ENCODE results near the gene CCDC194. TPM values are rescaled to one million over a fixed set of nuclear protein-coding genes. Genes with fewer than 3 reads are reported as not detected.
A peak's percentile ranks its signal among the peaks of the same experiment; 100 is the strongest.

The CCDC194 gene, protein sequence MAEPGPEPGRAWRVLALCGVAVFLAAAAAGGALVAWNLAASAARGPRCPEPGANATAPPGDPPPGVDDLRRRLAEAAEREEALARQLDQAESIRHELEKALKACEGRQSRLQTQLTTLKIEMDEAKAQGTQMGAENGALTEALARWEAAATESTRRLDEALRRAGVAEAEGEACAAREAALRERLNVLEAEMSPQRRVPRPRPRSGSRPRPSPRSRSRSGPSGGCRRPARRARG
- not detected for polyA plus RNA-seq (2013, experiment 1 of 2; ENCODE audit: insufficient read length)
- not detected for polyA plus RNA-seq (2013, experiment 2 of 2; ENCODE audit: insufficient read length)

DNA sequence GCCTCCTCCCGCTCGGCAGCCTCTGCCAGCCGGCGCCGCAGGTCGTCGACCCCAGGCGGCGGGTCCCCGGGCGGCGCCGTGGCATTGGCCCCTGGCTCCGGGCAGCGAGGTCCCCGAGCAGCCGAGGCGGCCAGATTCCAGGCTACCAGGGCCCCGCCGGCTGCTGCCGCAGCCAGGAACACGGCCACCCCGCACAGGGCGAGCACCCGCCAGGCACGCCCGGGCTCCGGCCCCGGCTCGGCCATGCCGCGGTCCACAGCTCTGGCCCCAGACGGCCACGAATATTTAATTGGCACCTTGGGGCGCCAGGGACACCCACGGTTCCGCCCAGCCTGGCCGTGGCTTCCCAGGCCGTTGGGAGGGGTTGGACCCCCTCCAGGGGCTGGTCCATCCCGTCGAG, at the start of gene CCDC194:
CCDC194 (minus strand) TSS at position 283 of the 400 bp plus-strand sequence; CDS start at position 245, 38 bp downstream.
- DNase-seq, result no peak

DNA sequence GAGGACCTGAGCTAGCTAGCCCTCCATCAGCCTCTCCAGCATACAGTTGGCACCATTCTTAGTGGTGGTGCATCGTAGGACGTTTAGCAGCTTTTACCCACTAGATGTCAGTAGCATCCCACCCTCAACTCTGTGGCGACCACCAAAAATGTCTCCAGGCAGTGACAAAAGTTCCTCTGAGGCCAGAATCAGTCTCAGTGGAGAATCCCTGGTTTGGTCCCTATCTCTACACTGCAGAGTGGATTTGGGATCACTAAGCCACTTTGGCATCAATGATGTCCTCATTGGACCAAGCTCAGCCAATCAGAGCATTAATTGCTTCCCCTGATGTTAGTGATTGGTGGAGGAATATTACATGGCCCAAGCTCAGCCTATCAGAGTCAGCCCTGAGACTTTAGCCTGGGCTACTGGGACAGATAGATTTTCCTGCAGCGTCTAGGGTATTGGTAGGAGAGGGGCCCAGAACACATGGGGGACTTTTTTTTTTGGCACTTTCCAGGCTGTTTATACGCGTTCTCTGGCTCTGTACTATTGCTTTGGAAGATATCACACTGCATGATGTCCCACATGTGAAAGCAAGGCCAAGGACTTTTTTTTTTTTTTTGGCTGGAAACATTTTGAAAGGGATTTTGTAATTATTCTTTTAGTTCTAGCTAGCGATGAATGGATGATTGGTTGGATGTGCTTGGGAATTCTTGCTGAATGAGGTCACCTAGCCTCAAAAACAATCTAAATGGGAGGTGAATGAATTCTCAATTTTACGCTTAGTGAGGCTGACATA, 47.4 kb upstream of the CCDC194 start:
- peak; percentile 26 for DNase-seq

DNA sequence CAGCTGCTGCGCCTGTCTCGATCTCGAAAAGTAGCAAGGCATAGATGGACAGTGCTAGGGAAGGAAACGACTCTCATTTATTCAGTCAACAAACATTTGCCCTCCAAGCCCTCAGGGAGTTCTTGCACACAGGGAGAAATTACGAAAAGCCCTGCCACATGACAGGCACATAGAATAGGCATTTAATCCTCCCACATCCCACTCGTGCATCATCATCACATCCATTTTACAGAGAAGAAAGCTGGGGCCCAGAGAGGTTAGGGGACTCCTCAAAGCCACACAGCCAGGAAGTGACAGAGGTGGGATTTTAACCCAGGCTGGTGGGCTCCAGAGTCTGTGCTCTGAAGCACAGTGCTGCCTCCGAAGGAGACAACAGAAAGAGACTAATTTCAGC, 42.9 kb upstream of the CCDC194 start:
- no peak for DNase-seq

DNA sequence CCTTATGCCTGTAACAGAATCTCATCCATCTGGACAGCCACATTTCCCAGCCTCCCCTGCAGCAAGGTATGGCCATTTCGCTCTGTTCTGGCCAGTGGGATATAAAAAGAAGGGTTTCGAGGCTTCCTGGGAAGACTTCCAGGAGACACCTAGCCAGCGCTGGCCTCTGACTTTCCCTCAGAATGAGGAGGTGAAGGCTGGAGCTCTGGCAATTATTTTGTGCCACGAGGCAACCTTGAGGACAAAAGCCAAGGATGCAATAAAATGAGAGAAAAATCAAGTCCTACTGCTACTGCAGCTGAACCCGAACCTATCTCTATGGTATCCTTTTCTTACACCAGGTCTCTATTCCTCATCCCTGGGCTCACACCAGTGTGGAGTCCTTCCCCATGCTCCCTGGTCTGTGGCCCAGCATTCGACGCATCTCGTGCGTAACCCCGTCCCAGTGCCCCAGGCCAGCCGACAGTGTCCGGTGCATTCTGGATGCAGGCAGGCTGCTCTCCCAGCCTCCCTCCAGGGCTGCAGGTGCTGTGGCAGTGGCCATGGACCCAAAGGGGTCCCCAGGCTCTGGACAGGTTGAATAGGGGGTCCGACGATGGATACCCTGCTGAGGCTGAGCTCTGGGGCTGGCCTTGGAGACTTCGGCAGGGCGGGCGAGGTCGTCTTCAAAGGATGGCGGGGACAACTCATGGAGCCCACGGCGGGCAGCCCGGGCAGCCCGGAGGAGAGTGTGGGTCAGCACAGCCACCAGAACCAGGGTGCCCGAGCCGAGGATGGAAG, 42.3 kb upstream of the CCDC194 start:
- no peak for DNase-seq

DNA sequence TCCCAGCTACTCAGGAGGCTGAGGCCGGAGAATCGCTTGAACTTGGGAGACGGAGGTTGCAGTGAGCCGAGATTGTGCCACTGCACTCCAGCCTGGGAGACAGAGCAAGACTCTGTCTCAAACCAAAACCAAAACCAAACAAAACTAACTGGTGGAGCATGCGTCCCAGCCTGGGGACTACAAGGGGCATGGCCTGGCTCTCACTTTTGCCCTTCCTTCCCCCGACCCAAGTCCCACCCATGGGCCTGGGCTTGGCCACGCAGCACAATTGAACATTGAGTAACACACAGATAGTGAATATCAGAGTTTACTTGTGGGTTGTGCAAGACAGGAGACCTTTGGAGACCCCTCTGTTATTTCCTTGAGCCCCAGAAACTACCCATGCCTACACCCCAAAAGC, 41.2 kb upstream of the CCDC194 start:
- no peak for DNase-seq

DNA sequence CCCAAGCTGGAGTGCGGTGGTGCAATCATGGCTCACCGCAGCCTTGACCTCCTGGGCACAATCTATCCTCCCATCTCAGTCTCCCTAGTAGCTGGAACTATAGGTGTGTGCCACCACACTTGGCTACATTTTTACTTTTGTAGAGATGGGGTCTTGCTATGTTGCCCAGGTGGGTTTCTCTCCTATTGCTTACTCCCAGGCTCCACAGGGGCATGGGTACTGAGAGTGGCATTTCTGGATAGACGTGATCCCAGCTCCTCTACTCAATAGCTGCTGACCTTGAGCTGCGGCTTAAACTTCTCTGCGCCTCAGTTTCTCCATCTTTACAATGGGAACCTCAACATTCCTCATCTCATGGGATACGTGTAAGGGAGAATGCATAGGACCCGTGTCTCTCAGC, 37.4 kb upstream of the CCDC194 start:
- DNase-seq, result no peak

DNA sequence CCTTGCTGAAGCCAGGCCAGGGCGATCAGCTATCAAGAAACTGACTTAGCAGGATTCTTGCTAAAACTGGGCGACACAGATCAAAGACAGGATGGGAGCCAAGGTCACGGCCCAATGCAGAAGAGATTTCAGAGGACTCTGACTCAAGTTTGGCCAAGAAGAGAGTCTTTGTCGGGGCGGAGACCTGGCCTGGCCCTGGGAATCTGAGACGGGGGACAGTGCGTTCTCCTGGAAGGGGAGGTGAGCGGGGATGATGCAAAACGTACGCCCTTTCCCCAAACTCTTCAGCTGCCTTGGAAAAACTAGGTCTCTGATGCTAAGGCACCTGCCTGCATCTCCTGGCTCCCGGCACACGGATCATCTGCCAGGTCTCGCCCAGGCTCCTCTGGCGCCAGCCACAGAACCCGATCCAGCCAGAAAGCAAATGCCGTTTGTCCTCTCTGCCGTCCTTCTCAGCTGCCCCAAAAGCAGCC, 35.7 kb upstream of the CCDC194 start:
- no peak for DNase-seq

DNA sequence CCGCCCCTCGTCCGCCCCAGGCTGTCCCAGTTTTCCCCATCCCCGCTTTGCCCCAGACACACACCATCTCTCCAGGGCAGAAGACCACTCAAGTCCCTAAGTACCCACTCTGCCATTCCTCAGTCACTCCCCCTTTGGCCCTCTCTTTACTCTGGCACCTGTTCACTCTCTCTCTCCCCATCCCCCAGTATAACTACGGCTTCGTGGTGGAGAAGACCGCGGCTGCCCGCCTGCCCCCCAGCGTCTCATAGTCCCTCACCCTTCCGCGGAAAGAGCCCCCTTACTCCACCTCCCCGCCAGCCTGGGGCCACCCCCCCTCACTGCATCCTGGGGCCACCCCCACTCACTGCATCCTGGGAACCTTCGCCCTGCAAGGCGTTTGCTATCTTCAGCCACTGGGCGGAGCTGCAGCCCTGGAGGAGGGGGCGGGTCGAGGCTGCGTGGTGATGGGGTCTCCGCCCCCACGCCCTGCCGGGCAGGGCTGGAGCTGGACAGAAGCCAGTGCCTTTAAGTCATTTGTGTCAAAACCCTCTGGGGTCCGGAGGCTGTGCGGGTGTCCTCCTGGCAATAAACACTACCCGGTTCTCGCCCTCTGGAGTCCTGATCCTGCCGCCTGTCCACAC, 30.9 kb upstream of the CCDC194 start:
- no peak for DNase-seq

DNA sequence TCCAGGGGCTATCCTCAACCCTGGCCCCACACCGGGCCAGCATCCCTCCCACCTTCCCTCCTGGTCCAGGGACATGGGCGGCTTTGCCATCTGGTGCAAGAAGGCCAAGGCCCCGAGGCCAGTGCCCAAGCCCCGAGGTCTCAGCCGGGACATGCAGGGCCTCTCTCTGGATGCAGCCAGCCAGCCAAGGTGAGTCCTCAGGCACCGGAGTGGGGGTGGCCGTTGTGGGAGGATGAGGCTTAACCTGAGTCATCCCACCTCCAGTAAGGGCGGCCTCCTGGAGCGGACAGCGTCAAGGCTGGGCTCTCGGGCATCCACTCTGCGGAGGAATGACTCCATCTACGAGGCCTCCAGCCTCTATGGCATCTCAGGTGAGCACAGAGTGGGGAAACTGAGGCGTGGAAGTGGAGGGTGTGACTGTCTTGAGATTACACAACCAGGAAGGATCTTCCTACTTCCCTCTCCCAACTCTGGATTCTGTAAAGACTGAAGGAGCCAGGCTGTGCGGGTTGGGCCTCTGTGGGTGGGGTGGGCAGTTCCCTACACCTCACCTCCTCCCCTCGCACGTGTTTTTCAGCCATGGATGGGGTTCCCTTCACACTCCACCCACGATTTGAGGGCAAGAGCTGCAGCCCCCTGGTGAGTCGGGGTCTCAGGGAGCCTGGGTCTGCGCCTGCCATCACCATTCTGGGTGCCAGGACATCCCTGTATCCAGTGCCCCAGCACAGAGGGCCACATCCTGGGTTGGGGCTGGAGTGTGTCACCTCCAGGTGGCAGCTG, 29.6 kb upstream of the CCDC194 start:
- DNase-seq, result no peak

DNA sequence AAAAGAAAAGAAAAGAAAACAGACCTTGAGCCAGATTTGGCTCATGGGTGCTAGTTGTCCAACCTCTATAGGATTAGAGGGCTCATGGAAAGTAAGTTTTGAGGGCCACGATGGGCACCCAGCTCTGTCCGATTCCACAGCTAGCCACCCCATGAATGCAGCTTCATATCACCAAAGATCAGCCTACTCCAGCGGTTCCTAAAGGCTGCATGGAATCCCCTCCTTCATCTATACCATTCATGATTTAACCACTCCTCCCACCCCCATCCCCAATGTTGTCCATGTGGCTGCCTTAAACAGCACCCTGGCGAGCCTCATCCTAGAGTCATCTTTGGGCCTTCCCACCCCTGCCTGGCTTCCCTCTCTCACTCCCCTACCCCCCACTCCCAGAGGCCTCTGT, 27.9 kb upstream of the CCDC194 start:
- DNase-seq, result no peak

DNA sequence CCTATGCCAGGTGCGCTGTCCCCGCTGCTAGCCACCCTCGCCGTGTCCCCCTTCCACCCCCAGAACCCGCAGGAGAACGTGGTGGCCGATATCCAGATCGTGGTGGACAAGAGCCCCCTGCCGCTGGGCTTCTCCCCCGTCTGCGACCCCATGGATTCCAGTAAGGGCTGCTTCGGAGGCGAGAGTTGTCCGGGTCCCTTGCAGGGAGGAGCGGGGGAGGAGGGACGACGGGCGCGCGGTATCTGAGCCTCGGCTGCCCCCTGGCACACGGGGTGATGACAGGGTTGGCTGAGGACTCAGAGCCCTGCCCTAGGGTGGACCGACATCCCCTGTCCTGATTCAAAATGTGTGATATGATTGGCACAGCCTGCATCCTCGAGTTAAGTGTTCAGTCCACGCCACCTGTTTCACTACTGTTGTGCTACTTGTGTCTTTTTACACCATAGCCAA, 26.5 kb upstream of the CCDC194 start:
- no peak for DNase-seq

DNA sequence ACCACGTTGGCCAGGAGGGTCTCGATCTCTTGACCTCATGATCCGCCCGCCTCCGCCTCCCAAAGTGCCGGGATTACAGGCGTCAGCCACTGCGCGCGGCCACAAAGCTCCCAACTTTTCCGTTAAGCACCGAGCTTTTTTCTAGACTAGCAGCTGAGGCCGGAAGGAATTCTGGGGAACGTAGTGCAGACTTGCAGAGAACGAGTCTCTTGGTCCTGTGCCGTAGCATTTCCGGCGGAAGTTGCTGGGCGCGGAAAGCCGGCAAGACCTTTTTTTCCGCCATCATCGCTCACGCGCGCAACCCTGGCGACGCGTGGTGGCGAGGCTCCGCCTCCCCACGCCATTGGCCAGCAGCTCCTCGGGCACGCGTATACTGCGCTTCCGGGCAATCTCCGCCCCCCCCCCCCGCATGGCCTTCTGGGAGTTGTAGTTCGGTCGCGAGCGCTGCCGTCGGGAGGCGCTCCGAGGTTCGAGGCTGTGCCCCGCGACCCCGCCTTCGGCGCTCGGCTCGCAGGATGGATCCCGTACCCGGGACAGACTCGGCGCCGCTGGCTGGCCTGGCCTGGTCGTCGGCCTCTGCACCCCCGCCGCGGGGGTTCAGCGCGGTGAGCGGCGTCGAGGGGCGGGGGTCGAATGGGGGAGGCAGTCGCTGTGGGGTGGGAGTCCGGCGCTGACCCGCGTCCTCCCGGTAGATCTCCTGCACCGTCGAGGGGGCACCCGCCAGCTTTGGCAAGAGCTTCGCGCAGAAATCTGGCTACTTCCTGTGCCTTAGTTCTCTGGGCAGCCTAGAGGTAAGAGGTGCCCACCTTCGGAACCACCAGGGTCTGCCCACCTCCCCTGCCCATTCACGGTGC, 25.9 kb upstream of the CCDC194 start, which contains the start of gene MVB12A:
MVB12A (plus strand) TSS at position 427 of the 854 bp plus-strand sequence; CDS start at position 516, 89 bp downstream.
- peak; percentile 100 for DNase-seq

DNA sequence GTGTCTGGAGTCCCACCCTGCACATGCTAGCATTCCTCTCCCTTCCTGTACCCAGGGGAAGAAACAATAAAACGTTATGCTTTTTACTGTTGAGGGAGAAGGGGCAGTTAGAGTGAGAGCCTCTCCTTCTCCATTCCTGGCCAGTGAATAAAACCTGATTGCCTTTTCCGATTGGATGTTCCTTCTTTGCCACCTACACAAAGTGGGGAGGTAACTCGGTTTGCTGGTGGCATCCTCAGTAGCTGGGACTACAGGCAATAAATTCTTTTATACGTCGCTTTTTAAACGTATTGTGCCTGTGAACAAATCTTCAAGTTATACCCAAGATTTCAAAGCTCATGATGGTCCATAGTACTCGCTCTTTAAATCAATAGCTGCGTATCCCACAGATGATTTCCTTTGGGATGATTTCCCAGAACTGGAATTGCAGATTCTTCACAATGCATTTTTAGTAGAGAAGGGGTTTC, 25.2 kb upstream of the CCDC194 start:
- DNase-seq, result no peak

DNA sequence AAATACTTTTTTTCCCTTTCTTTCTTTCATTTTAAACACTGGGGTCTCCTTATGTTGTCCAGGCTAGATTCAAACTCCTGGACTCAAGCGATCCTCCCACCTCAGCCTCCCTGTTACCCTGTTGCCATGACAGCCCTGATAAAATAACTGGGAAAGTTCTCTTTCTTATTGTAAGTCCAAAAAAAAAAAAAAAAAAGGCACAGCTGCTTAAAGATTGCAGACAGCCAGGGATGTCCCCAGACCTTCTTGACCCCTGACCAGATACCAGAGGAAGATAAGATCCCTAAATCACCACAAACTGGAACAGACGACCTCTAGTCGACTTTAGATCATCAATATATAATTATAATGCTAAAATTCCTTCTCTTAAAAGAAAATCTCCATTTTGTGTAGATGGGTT, 24.7 kb upstream of the CCDC194 start:
- DNase-seq, result no peak

DNA sequence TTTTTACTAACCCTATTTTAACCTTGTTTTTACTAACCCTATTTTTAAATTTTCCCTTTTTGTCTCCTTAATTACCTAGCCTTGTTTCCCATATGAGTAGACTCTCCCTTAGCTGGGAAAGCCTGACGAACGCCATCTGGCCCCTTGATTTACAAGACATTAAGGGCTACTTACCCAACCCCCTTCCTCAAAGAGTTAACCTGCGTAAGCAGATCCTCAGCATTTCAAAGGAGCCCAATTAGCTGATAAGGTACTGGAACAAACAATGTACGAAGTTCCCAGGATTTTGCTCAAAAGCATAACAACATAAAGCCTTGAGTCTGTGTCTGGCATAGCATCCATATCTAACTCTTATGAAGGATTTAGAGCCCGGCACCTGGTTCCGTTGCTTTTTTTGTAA, 21.1 kb upstream of the CCDC194 start:
- DNase-seq, result no peak

DNA sequence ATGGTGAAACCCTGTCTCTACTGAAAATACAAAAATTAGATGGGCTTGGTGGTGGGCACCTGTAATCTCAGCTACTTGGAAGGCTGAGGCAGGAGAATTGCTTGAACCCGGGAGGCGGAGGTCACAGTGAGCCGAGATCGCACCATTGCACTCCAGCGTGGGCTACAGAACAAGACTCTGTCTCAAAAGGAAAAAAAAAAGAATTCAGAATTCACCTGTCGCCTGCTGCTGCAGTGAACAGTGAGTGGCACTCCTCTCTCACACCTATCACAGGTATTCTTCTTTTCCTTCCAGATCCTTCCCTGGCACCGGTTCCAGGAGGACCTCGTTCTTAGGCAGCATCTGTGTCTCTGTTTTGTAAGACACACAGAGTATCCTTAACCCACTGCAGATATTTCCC, 20.1 kb upstream of the CCDC194 start:
- DNase-seq, result no peak

DNA sequence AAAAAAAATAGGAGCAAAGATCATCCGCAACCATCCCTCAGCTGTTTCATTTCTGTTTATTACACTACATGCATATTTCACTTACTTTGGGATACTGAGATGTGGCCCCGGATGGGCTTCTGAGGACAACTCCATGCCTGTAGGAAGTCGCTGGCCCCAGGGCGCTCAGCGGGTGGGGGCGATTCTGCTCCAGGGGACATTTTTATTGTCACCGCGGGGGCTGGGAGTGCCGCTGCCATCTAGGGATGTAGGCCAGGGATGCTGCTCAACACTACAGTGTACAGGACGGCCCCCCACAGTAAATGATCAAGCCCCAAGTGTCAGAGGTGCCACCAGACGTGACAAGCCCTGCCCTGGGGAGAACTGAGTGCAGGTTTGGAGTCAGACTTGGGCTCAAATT, 17.8 kb upstream of the CCDC194 start:
- DNase-seq, result no peak

DNA sequence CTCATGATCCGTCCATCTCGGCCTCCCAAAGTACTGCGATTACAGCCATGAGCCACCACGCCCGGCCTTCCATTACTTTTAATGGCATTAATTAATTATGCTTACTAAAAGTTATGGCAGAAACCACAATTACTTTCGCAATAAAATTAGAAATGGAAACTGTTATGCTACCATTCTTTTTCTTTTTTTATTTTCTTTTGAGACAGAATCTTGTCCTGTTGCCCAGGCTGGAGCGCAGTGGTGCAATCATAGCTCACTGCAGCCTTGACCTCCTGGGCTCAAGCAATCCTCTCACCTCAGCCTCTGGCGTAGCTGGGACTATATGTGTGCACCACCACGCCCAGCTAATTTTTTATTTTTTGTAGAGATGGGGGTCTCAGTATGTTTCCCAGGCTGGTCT, 16.0 kb upstream of the CCDC194 start:
- no peak for DNase-seq

DNA sequence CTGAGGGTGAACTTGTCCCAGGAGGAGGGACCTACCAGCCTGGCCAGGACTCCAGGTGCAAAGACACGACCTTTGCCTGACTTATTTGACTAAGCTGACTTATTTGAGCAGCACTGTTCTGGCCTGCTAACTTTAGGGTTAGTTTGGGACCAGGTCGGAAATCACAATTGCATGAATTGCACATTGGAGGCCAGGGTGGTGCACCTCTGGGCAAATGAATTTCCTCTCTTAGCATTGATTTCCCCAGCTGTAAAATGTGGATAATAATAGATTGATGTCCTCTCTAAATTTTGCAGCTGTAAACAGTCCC, 12.8 kb upstream of the CCDC194 start:
- DNase-seq, result no peak

DNA sequence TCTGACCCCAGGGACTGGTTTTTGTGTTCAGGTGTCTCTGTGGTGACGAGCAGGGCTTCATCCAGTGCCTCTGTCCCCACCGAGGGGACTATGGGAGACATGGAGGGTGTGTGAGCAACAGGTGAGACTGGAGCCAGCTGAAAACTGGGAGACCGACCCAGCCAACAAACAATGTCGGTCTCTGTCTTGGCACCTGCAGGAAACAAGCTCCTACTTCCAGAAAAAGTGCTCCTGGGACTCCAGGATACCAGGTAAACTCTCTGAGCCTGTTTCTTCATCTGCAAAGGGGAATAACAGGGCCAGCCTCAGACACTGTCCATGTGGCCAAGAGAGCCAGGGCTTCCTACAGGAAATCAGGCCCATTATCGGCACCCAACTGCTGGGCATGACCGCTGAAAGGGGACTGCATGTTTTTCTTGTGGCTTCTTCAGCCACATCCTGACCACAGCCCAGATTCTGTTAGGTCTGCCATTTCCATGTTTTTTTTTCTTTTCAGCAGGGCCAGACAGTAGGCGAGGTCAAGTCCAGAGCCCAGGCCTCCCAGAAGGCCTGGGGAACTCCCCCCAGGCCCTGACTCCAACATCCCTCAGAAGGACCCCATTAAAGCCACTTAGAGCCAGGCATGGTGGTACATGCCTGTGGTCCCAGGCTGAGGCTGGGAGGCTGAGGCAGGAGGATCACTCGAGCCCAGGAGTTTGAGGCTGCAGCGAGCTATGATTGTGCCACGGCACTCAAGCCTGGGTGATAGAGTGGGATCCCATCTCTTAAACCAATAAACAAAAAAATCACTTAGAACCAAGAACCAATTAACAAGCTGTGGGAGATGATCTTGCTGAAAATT, 12.3 kb upstream of the CCDC194 start:
- no peak for DNase-seq

Data from fibroblast of skin of abdomen (primary cell).